HG02759 (cell line): ENCODE data around the gene PCDHGA10.
"Not testable (repeated sequence)": the region's sequence is repeated elsewhere in the genome, so short reads cannot be mapped to it uniquely, and the experiment has no call there.

ENCODE experiments used
- ATAC-seq: cut with Tn5 transposase; IDR thresholded peaks from one replicate; pipeline ENCODE4 v1.9.1; 2021; ENCODE audit warnings: mild to moderate bottlenecking, moderate library complexity; ENCODE audit not compliant: unreplicated experiment

The PCDHGA10 gene

DNA sequence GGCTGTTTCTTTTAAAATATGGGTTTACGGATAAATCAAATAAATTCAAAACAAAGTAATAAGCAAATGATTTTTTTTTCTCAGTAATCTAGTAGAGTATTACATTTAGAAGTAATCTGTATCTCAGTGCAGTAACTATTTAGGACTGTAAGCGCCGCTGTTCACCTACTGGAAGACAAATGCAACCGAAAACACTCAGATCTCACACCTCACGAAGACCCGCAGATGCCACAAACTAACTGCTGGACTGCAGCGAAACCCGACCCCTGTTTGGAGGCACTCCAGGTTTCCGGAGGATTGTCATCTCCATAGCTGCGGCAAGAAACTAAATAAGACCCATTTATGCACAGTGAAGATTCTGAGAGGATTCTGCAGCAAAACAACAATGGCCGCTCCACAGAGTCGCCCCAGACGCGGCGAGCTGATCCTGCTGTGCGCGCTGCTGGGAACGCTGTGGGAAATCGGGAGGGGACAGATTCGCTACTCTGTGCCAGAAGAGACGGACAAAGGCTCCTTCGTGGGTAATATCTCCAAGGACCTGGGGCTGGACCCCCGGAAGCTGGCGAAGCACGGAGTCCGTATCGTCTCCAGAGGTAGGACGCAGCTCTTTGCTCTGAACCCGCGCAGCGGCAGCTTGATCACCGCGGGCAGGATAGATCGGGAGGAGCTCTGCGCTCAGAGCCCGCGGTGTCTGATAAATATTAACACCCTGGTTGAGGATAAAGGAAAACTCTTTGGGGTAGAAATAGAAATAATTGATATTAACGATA, 20.2 kb upstream of the PCDHGA10 start, which contains the start of gene PCDHGA8:
TSS of gene PCDHGA8 (plus strand) at position 205 of the 770 bp plus-strand sequence. CDS start at position 386, 181 bp downstream.
- no peak for ATAC-seq

DNA sequence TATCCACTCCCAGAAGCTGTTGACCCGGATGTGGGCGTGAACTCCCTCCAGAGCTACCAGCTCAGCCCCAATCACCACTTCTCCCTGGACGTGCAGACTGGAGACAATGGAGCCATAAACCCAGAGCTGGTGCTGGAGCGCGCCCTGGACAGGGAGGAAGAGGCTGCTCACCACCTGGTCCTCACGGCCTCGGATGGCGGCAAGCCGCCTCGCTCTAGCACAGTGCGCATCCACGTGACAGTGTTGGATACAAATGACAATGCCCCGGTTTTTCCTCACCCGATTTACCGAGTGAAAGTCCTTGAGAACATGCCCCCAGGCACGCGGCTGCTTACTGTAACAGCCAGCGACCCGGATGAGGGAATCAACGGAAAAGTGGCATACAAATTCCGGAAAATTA, 19.5 kb upstream of the PCDHGA10 start:
- ATAC-seq, result no peak

- not testable (repeated sequence) for ATAC-seq
These were observed 18.2 kb upstream of the PCDHGA10 start for GRCh38 chr5:141394401-141395187.

- ATAC-seq, result peak; percentile 98
These were observed 14.8 kb upstream of the PCDHGA10 start, which contains the start of gene PCDHGB5 for GRCh38 chr5:141397756-141398551. TSS of gene PCDHGB5 (plus strand) at chr5:141397947. CDS start at chr5:141398128, 181 bp downstream.

DNA sequence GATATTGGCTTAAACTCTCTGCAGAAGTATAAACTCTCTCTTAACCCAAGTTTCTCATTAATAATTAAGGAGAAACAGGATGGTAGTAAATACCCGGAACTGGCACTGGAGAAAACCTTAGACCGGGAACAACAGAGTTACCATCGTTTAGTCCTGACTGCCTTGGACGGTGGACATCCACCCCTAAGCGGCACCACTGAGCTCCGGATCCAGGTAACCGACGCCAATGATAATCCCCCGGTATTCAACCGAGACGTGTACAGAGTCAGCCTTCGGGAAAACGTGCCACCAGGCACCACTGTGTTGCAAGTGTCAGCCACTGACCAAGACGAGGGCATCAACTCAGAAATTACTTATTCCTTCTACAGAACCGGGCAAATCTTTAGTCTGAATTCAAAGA, 14.2 kb upstream of the PCDHGA10 start:
- ATAC-seq, result no peak

GRCh38 chr5:141399555-141400258, 13.1 kb upstream of the PCDHGA10 start:
- no peak for ATAC-seq

- ATAC-seq, result no peak
These were observed 10.1 kb upstream of the PCDHGA10 start, which contains the start of gene PCDHGA9 for GRCh38 chr5:141402553-141403243. TSS of gene PCDHGA9 (plus strand) at chr5:141402778. CDS start at chr5:141402953, 175 bp downstream.

- no peak for ATAC-seq
These were observed 9.4 kb upstream of the PCDHGA10 start for GRCh38 chr5:141403387-141403786.

DNA sequence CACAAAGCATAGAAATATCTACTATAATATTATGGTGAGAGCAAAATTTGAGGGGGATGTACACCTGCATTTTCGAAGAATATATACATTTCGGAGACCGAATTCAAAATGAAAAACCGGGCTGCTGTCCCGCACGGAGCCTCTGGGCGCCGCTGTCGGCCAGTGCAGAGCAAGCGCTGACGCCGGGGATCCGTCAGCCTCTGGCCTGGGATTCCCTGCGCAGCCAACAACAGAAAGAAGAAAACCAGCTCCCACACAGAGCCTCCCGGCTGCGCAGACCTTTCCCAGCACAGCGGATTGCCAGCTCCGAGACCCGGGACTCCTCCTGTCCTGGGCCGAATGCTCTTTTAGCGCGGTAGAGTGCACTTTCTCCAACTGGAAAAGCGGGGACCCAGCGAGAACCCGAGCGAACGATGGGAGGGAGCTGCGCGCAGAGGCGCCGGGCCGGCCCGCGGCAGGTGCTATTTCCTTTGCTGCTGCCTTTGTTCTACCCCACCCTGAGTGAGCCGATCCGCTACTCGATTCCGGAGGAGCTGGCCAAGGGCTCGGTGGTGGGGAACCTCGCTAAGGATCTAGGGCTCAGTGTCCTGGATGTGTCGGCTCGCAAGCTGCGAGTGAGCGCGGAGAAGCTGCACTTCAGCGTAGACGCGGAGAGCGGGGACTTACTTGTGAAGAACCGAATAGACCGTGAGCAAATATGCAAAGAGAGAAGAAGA, 4.8 kb upstream of the PCDHGA10 start, which contains the start of gene PCDHGB6:
TSS of gene PCDHGB6 (plus strand) at position 232 of the 716 bp plus-strand sequence. CDS start at position 414, 182 bp downstream.
- ATAC-seq, result peak; percentile 65

GRCh38 chr5:141409598-141410306, 3.0 kb upstream of the PCDHGA10 start:
- ATAC-seq, result no peak

DNA sequence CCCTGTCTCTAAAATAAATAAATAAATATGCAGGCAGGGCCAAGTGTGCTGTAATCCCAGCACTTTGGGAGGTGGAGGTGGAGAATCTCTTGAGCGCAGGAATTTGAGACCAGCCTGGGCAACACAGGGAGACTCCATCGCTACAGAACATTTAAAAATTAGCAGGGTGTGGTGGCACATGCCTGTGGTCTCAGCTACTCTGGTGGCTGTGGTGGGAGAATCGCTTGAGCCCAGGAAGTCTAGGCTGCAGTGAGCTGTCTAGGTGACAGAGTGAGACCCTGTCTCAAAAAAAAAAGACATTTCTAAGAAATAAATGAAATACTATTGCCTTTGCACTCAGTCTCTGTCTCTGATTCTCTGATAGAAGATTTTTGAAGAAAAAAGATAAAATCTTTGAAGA, 1.2 kb upstream of the PCDHGA10 start:
- no peak for ATAC-seq

GRCh38 chr5:141413540-141414069, 818 bp downstream of the PCDHGA10 start:
- peak; percentile 34 for ATAC-seq

- not testable (repeated sequence) for ATAC-seq
These were observed 1.9 kb downstream of the PCDHGA10 start for GRCh38 chr5:141414548-141415274.

DNA sequence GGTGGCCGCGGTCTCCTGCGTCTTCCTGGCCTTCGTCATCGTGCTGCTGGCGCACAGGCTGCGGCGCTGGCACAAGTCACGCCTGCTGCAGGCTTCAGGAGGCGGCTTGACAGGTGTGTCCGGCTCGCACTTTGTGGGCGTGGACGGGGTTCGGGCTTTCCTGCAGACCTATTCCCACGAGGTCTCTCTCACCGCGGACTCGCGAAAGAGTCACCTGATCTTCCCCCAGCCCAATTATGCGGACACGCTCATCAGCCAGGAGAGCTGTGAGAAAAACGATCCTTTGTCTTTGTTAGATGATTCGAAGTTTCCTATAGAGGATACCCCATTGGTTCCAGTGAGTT, 2.5 kb downstream of the PCDHGA10 start:
- ATAC-seq, result not testable (repeated sequence)

DNA sequence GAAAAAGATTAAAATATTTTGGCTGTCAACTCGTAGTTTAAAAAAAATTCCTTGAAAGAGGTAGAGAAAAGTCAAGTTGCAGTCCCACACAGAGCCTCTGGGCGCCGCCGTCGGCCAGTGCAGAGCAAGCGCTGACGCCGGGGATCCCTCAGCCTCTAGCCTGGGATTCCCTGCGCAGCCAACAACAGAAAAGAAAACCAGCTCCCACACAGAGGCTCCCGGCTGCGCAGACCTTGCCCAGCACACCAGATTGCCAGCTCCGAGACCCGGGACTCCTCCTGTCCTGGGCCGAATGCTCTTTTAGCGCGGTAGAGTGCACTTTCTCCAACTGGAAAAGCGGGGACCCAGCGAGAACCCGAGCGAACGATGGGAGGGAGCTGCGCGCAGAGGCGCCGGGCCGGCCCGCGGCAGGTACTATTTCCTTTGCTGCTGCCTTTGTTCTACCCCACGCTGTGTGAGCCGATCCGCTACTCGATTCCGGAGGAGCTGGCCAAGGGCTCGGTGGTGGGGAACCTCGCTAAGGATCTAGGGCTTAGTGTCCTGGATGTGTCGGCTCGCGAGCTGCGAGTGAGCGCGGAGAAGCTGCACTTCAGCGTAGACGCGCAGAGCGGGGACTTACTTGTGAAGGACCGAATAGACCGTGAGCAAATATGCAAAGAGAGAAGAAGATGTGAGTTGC, 4.8 kb downstream of the PCDHGA10 start, which contains the start of gene PCDHGB7:
TSS of gene PCDHGB7 (plus strand) at position 184 of the 679 bp plus-strand sequence. CDS start at position 367, 183 bp downstream.
- peak; percentile 74 for ATAC-seq

GRCh38 chr5:141419074-141419880, 6.5 kb downstream of the PCDHGA10 start:
- ATAC-seq, result no peak
